H1 (cell line): ENCODE results near the gene ZBTB44. TPM values are rescaled to one million over a fixed set of nuclear protein-coding genes. Genes with fewer than 3 reads are reported as not detected.

Experiments used
- CTCF ChIA-PET: fragments of 300-600 bp; sonication (Branson Sonifier 250); formaldehyde crosslinking; loops from one replicate; lab custom pipeline; 2021; ENCODE audit not compliant: partially characterized antibody; lab: Charles Lee
- POLR2A ChIA-PET: fragments of 300-600 bp; sonication (Branson Sonifier 250); formaldehyde crosslinking; loops from one replicate; lab custom pipeline; 2021; ENCODE audit warnings: inconsistent platforms; ENCODE audit not compliant: partially characterized antibody; lab: Charles Lee
- DNase-seq, 2 experiments: peaks; one replicate each; pipeline versions ENCODE4 v3.0.0 to v3.0.0-alpha.2; 2010 to 2022; ENCODE audit warnings: low spot score in 2 of 2, low read depth in 1 of 2, mixed read lengths in 1 of 2
- FAIRE-seq: peaks from 2 replicates; lab custom pipeline; 2011; peaks lifted over from hg19 to GRCh38; lab: Jason Lieb, UNC
- H2AFZ ChIP-seq: 2 replicates; pipeline ENCODE4 v1.8.1; 2012; ENCODE audit warnings: low read length, inconsistent platforms
- H2AK5ac ChIP-seq: 2 replicates; pipeline ENCODE4 v1.6.1; 2013; ENCODE audit warnings: low read depth, low read length
- H2BK120ac ChIP-seq: replicated peaks from 2 replicates; pipeline ENCODE3; 2013; ENCODE audit warnings: low read depth, low read length, inconsistent platforms
- H2BK12ac ChIP-seq: 2 replicates; pipeline ENCODE4 v1.6.1; 2013; ENCODE audit warnings: low read depth, low read length
- H2BK15ac ChIP-seq: 2 replicates; pipeline ENCODE4 v1.6.1; 2013; ENCODE audit warnings: low read length
- H2BK20ac ChIP-seq: 2 replicates; pipeline ENCODE4 v1.6.1; 2013; ENCODE audit warnings: low read length
- H2BK5ac ChIP-seq: 2 replicates; pipeline ENCODE4 v1.6.1; 2013; ENCODE audit warnings: low read depth, low read length
- H3K14ac ChIP-seq: 2 replicates; pipeline ENCODE4 v1.6.1; 2013; ENCODE audit warnings: inconsistent platforms; ENCODE audit not compliant: insufficient read length
- H3K18ac ChIP-seq: 2 replicates; pipeline ENCODE4 v1.6.1; 2013; ENCODE audit warnings: low read length; ENCODE audit errors: extremely low read depth
- H3K23ac ChIP-seq: 2 replicates; pipeline ENCODE4 v1.6.1; 2013; ENCODE audit warnings: inconsistent platforms; ENCODE audit not compliant: insufficient read length
- H3K23me2 ChIP-seq: 2 replicates; pipeline ENCODE4 v1.6.1; 2013; ENCODE audit warnings: low read depth, low read length
- H3K27ac ChIP-seq: 2 replicates; pipeline ENCODE4 v1.6.1; 2011; ENCODE audit warnings: low read depth, low read length, inconsistent platforms
- H3K27me3 ChIP-seq, 4 experiments: replicated peaks in 1 of 4; 1 replicate in 1 of 4; 2 replicates in 3 of 4; pipeline versions ENCODE4 v1.6.1 to v1.8.1; 2011 to 2013; ENCODE audit warnings: low read length in 3 of 4, mild to moderate bottlenecking in 3 of 4, inconsistent platforms in 2 of 4, mixed read lengths in 2 of 4, moderate library complexity in 1 of 4; ENCODE audit not compliant: control insufficient read depth in 3 of 4, insufficient read depth in 3 of 4; ENCODE audit errors: extremely low read depth in 1 of 4
- H3K36me3 ChIP-seq, 4 experiments: 2 replicates each; pipeline versions ENCODE4 v1.6.1 to v1.8.1; 2011 to 2013; ENCODE audit warnings: mild to moderate bottlenecking in 4 of 4, low read length in 3 of 4, moderate library complexity in 2 of 4, control low read depth in 1 of 4, inconsistent platforms in 1 of 4; ENCODE audit not compliant: insufficient read depth in 4 of 4, control insufficient read depth in 2 of 4
- H3K4ac ChIP-seq: replicated peaks from 2 replicates; pipeline ENCODE3; 2013; ENCODE audit warnings: low read length, low read depth, mixed read lengths, inconsistent platforms; ENCODE audit not compliant: insufficient read length
- H3K4me1 ChIP-seq, 4 experiments: replicated peaks in 1 of 4; 1 replicate in 1 of 4; 2 replicates in 3 of 4; pipeline versions ENCODE4 v1.6.1 to v1.8.1; 2011 to 2013; ENCODE audit warnings: low read length in 3 of 4, inconsistent platforms in 2 of 4, mixed read lengths in 1 of 4; ENCODE audit not compliant: insufficient read depth in 4 of 4, control insufficient read depth in 3 of 4
- H3K4me2 ChIP-seq, 2 experiments: 2 replicates each; pipeline versions ENCODE4 v1.6.1 to v1.8.1; 2011 to 2013; ENCODE audit warnings: low read depth in 2 of 2, low read length in 2 of 2, control low read depth in 1 of 2, inconsistent platforms in 1 of 2, mild to moderate bottlenecking in 1 of 2; ENCODE audit not compliant: insufficient read depth in 1 of 2
- H3K4me3 ChIP-seq, 4 experiments: fragments of 200-600, 300-600 bp in 1 of 4; sonication (generic), shearing (Covaris generic), sonication (Bioruptor Twin) in 1 of 4; 2 replicates each; pipeline versions ENCODE4 v1.5.1 to v1.8.1; 2011 to 2016; ENCODE audit warnings: low read length in 4 of 4, low read depth in 3 of 4, control low read depth in 2 of 4, inconsistent platforms in 2 of 4, mild to moderate bottlenecking in 2 of 4, mixed read lengths in 1 of 4, moderate library complexity in 1 of 4; ENCODE audit not compliant: insufficient read depth in 2 of 4; ENCODE audit errors: extremely low read depth in 1 of 4
- H3K56ac ChIP-seq: replicated peaks from 2 replicates; pipeline ENCODE3; 2013; ENCODE audit warnings: low read depth, mild to moderate bottlenecking, mixed read lengths, low read length, inconsistent platforms; ENCODE audit not compliant: insufficient read length
- H3K79me1 ChIP-seq: 2 replicates; pipeline ENCODE4 v1.6.1; 2013; ENCODE audit warnings: low read depth, low read length, control low read depth
- H3K79me2 ChIP-seq, 2 experiments: 2 replicates each; pipeline versions ENCODE4 v1.6.1 to v1.8.1; 2012 to 2013; ENCODE audit warnings: low read length in 2 of 2, mild to moderate bottlenecking in 2 of 2, inconsistent platforms in 1 of 2; ENCODE audit not compliant: insufficient read depth in 2 of 2, control insufficient read depth in 1 of 2
- H3K9ac ChIP-seq, 4 experiments: replicated peaks in 1 of 4; 1 replicate in 1 of 4; 2 replicates in 3 of 4; pipeline versions ENCODE4 v1.6.1 to v1.8.1; 2011 to 2013; ENCODE audit warnings: low read depth in 3 of 4, low read length in 3 of 4, control low read depth in 2 of 4, mild to moderate bottlenecking in 2 of 4, moderate library complexity in 2 of 4, inconsistent platforms in 1 of 4; ENCODE audit errors: extremely low read depth in 1 of 4
- H3K9me3 ChIP-seq, 2 experiments: 2 replicates each; pipeline versions ENCODE4 v1.6.1 to v1.8.1; 2012 to 2013; ENCODE audit warnings: mild to moderate bottlenecking in 2 of 2, moderate library complexity in 2 of 2, control low read depth in 1 of 2, inconsistent platforms in 1 of 2, low read depth in 1 of 2, low read length in 1 of 2, mixed read lengths in 1 of 2; ENCODE audit not compliant: insufficient read depth in 2 of 2
- H4K20me1 ChIP-seq, 2 experiments: replicated peaks in 1 of 2; 2 replicates each; pipeline versions ENCODE3 to v1.8.1; 2011 to 2013; ENCODE audit warnings: inconsistent platforms in 2 of 2, low read length in 2 of 2, mild to moderate bottlenecking in 1 of 2; ENCODE audit not compliant: insufficient read depth in 2 of 2, control insufficient read depth in 1 of 2
- H4K5ac ChIP-seq: 2 replicates; pipeline ENCODE4 v1.6.1; 2013; ENCODE audit warnings: low read length, low read depth, mixed read lengths, inconsistent platforms; ENCODE audit not compliant: insufficient read length
- H4K8ac ChIP-seq: 2 replicates; pipeline ENCODE4 v1.8.0; 2013; ENCODE audit warnings: mild to moderate bottlenecking, moderate library complexity, low read length, inconsistent platforms; ENCODE audit not compliant: insufficient read depth; ENCODE audit errors: extremely low read depth
- H4K91ac ChIP-seq: replicated peaks from 2 replicates; pipeline ENCODE3; 2013; ENCODE audit warnings: low read length, mixed read lengths, inconsistent platforms; ENCODE audit not compliant: insufficient read length
- CBX8 ChIP-seq: fragments of 300-800, 300-1000 bp; sonication (generic); IDR thresholded peaks from 2 replicates; pipeline ENCODE4 v1.7.1; 2016; ENCODE audit warnings: low read depth, low read length, borderline replicate concordance
- EP300 ChIP-seq, 2 experiments: IDR thresholded peaks; 1 replicate in 1 of 2; 2 replicates in 1 of 2; pipeline ENCODE4 v1.6.1; 2011 to 2012; ENCODE audit warnings: low read depth in 2 of 2, low read length in 2 of 2, mild to moderate bottlenecking in 2 of 2, borderline replicate concordance in 1 of 2, inconsistent platforms in 1 of 2, moderate library complexity in 1 of 2
- GTF2F1 ChIP-seq: IDR thresholded peaks from 2 replicates; pipeline ENCODE4 v1.6.1; 2012; ENCODE audit warnings: low read depth, low read length, improper control_type of control experiment, borderline replicate concordance
- KDM4A ChIP-seq: IDR thresholded peaks from one replicate; pipeline ENCODE4 v1.7.1; 2012; ENCODE audit warnings: low read depth, mild to moderate bottlenecking, moderate library complexity, low read length, inconsistent platforms; ENCODE audit not compliant: severe bottlenecking
- RBBP5 ChIP-seq: IDR thresholded peaks from 2 replicates; pipeline ENCODE4 v1.7.1; 2012; ENCODE audit warnings: low read depth, mild to moderate bottlenecking, inconsistent platforms, low read length, moderate library complexity, borderline replicate concordance
- SUZ12 ChIP-seq: fragments of 200-600 bp; sonication (generic); IDR thresholded peaks from 2 replicates; pipeline ENCODE4 v1.6.1; 2012; ENCODE audit warnings: mild to moderate bottlenecking, inconsistent platforms, low read length, moderate library complexity, mixed read lengths
- WGBS, 2 experiments: shearing (Covaris generic) in 1 of 2; methylation state at CpG; one replicate each; pipeline versions ENCODE4 v1.1.6 to v1.1.7; 2013 to 2015; ENCODE audit warnings: low lambda C conversion rate in 2 of 2, mixed read lengths in 2 of 2, inconsistent platforms in 1 of 2, low coverage in 1 of 2, missing lambda C conversion rate in 1 of 2; ENCODE audit not compliant: insufficient replicate concordance in 2 of 2, insufficient coverage in 1 of 2, insufficient read length in 1 of 2; ENCODE audit errors: extremely low coverage in 1 of 2, missing lambda C conversion rate in 1 of 2; 5-methylcytosine and 5-hydroxymethylcytosine counted together
- polyA plus RNA-seq, 7 experiments: library from polyadenylated mRNA; depleted of rRNA in 3 of 7; stranded (reverse) in 5 of 7; unstranded in 2 of 7; fragments of >200 nt in 5 of 7; fragments of 200-250 nt in 2 of 7; gene quantifications; 1 replicate in 5 of 7; 2 replicates in 1 of 7; 4 replicates in 1 of 7; pipeline versions ENCODE4 v1.2.1 to v1.2.3, GENCODE V29; 2011 to 2013; ENCODE audit warnings: missing spikeins in 2 of 7, mixed read lengths in 2 of 7
- total RNA-seq: library from RNA; stranded (reverse); fragmentation: NEBNext Ultra II Directional; extraction: Animal tissue kit (Norgen Biotek cat#: 25700); gene quantifications from 2 replicates; pipeline ENCODE4 v1.2.1, GENCODE V29; 2021

ZBTB44 gene
- total and polyA plus RNA-seq, 2 of the 8 experiments (the other 6 are each of a cell fraction or from before 2014, with no cell fraction given) = 37.2 to 158 TPM

- Histone ChIP-seq H3K56ac (no peak overlapping the region), H3K27ac (no peak overlapping the region), H3K27me3 (no peaks in the 10 kb centered on the region), H2BK20ac (no peak overlapping the region), H3K9ac (no peak overlapping the region), H3K23me2 (no peaks in the 10 kb centered on the region), H3K79me2 (no peaks in the 10 kb centered on the region), H2AFZ (no peak overlapping the region), H2BK15ac (no peak overlapping the region), H2BK120ac (no peak overlapping the region), H4K8ac (no peak overlapping the region), H3K23ac (no peak overlapping the region), H3K4me1 (peaks cover 0 to 16% (median 12%) of the 10 kb centered on the region in 4 experiments; a peak in 6 of 7 replicates), H4K5ac (no peak overlapping the region), H3K4ac (peak overlapping the region; percentile 29), H3K18ac (no peak overlapping the region), H4K20me1 (peaks cover 0 to 3% of the 10 kb centered on the region in 2 experiments), H3K36me3 (no peaks in the 10 kb centered on the region; a peak in 1 of 8 replicates), H3K79me1 (no peaks in the 10 kb centered on the region), H3K9me3 (no peaks in the 10 kb centered on the region; a peak in 1 of 4 replicates), H3K4me2 (no peak overlapping the region), H3K4me3 (no peak overlapping the region), H3K14ac (no peak overlapping the region), H2BK12ac (0 out of 2 replicates have a peak overlapping the region, but pooled peaks have one; percentile 55), H2AK5ac (no peak overlapping the region), H2BK5ac (peak overlapping the region; percentile 4; the same call in 1 of the 2 replicates), H4K91ac (peak overlapping the region; percentile 41)
- WGBS, 2 experiments = 96% methylated on average over 13 of the region's 13 CpGs; no CpG with 5 or more reads in 1 of the 2 experiments
- TF ChIP-seq GTF2F1 (no peak), KDM4A (no peak), EP300 (IDR thresholded peaks at IDR 0.05; ENCODE audit: borderline replicate concordance in 1 of 2, low read depth in 2 of 2, low read length in 2 of 2) (no peak), RBBP5 (no peak), SUZ12 (no peak), CBX8 (no peak)
- no peak for FAIRE-seq
- peak in 1 of 2 experiments; percentile 43 for DNase-seq
- CTCF ChIA-PET = interaction anchor here (0.6 to 3.1 kb wide), 13 partner anchors 8 to 334 kb away, joined by 3 to 18 read pairs (median 4); partner anchors contain the start of gene ADAMTS8
- POLR2A ChIA-PET = interaction anchor here (0.8 to 1.1 kb wide), 2 partner anchors 200 to 212 kb away, joined by 3 read pairs; partner anchors contain the start of gene ADAMTS8
Measured at GRCh38 chr11:130215531-130216220, 99.0 kb downstream of the ZBTB44 start.
